ENCODE data around the gene HMCN2. TPM values are rescaled to one million over a fixed set of nuclear protein-coding genes. Genes with fewer than 3 reads are reported as not detected.

HMCN2 gene
- total RNA-seq, 6 experiments from 2014 or later, result 0.31 to 2.0 (median 1.1) TPM

DNA sequence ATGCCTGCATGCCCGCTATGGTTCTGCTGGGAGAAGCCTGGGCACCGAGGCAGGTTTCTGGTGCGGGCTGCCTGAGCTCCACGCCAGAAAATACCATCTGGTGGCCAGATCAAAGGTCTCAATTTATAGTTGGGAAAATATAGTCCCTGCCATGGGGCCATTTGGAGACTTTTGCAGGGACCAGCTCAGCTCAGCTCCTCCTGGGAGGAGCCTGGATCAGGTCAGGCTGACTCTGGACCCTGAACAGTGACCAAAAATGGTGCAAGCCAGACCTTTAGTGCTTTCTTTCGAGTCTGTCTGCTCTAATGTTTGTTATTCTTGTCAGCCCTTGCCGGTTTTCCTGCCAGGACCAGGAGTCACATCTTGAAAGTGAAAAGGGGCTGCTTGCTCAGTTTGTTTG is 31.8 kb downstream of the HMCN2 start:
- Histone ChIP-seq H3K27ac (no peak overlapping the region), H3K4me1 (no peaks in the 10 kb centered on the region), H3K9me3 (no peaks in the 10 kb centered on the region), H3K27me3 (no peaks in the 10 kb centered on the region), H3K36me3 (no peaks in the 10 kb centered on the region), H3K4me3 (no peak overlapping the region)
- TF ChIP-seq POLR2A (IDR thresholded peaks at IDR 0.05), result no peak
- TF ChIP-seq, protein P1, sequence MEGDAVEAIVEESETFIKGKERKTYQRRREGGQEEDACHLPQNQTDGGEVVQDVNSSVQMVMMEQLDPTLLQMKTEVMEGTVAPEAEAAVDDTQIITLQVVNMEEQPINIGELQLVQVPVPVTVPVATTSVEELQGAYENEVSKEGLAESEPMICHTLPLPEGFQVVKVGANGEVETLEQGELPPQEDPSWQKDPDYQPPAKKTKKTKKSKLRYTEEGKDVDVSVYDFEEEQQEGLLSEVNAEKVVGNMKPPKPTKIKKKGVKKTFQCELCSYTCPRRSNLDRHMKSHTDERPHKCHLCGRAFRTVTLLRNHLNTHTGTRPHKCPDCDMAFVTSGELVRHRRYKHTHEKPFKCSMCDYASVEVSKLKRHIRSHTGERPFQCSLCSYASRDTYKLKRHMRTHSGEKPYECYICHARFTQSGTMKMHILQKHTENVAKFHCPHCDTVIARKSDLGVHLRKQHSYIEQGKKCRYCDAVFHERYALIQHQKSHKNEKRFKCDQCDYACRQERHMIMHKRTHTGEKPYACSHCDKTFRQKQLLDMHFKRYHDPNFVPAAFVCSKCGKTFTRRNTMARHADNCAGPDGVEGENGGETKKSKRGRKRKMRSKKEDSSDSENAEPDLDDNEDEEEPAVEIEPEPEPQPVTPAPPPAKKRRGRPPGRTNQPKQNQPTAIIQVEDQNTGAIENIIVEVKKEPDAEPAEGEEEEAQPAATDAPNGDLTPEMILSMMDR (IDR thresholded peaks at IDR 0.05), result no peak
- peak in 1 of 3 donors; percentile 17 for DNase-seq
- 13% methylated on average over 3 of the region's 6 CpGs for WGBS (ENCODE audit: insufficient coverage, low coverage, low lambda C conversion rate, missing lambda C conversion rate)
- ATAC-seq, result no peak
- intact Hi-C loops (cut with DNase I), result no loop called here

DNA sequence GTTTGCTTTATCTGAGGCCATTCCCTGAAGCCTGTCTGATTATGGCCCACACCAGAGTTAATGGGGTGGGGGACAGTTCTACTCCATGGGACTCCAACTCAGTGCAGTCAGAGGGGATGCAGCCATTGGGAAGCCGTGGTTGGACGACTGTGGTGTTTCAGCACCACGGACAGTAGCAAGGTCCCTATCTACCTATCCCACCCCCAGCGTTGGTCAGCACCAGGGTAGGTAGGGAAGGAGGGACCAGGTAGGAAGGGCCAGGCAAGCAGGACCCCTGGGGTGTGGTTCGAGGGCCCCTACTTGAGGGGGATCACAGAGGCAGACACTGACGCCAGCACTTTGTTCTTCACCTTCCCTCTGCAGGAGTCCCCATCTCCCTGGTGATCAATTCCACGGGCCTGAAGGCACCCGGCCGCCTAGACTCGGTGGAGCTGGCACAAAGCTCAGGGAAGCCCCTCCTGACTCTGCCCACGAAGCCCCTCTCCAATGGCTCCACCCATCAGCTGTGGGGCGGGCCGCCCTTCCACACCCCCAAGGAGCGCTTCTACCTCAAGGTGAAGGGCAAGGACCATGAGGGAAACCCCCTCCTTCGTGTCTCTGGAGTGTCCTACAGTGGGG is 33.2 kb downstream of the HMCN2 start:
- no peak for ATAC-seq
- intact Hi-C loops (cut with DNase I), result no loop called here
- Histone ChIP-seq H3K4me3 (no peak overlapping the region), H3K9me3 (no peaks in the 10 kb centered on the region), H3K27ac (no peak overlapping the region), H3K4me1 (no peaks in the 10 kb centered on the region), H3K36me3 (no peaks in the 10 kb centered on the region), H3K27me3 (no peaks in the 10 kb centered on the region)
- 45% methylated on average over 8 of the region's 15 CpGs for WGBS (ENCODE audit: insufficient coverage, low coverage, low lambda C conversion rate, missing lambda C conversion rate)
- DNase-seq, result peak in 1 of 3 donors; percentile 42
- TF ChIP-seq POLR2A (IDR thresholded peaks at IDR 0.05), result no peak
- TF ChIP-seq, protein P1 (IDR thresholded peaks at IDR 0.05), result no peak

DNA sequence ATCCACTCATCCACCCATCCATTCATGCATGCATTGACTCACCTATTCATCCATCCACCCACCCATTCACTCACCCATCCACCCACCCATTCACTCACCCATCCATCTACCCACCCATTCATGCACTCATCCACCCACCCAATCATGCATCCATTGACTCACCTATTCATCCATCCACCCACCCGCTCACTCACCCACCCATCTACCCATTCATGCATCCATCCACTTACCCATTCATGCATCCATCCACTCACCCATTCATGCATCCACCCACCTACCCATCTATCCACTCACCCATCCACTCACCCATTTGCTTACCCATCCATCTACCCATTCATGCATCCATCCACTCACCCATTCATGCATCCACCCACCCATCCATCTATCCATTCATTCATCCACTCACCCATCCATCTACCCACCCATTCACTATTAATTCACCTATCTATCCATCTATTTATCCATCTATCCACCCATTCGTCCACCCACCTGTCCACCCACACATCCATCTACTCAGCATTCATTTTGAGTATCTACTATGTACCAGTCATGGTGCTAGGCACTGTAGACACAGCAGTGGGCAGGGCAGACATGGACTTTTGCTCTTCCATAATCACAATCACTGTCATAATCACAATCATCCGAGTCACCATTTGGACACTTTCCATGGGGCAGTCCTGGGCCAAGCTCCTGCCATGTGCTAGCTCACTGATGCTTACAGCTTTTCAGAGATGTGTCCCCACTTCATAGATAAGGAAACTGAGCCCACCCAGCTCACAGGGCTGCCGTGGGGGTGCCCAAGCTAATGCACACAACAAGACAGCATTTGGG is 34.4 kb downstream of the HMCN2 start:
- DNase-seq, result peak in 1 of 3 donors; percentile 11
- H3K36me3 ChIP-seq, result no peaks in the 10 kb centered on the region
- no peak overlapping the region for H3K4me3 ChIP-seq
- H3K27ac ChIP-seq, result no peak overlapping the region
- no peaks in the 10 kb centered on the region for H3K27me3 ChIP-seq
- no peaks in the 10 kb centered on the region for H3K9me3 ChIP-seq
- intact Hi-C loops (cut with DNase I), result no loop called here
- TF ChIP-seq, protein P1 (IDR thresholded peaks at IDR 0.05), result no peak
- TF ChIP-seq POLR2A (IDR thresholded peaks at IDR 0.05), result no peak
- ATAC-seq, result no peak
- 36% methylated on average over 3 of the region's 4 CpGs for WGBS (ENCODE audit: insufficient coverage, low coverage, low lambda C conversion rate, missing lambda C conversion rate)
- no peaks in the 10 kb centered on the region for H3K4me1 ChIP-seq

DNA sequence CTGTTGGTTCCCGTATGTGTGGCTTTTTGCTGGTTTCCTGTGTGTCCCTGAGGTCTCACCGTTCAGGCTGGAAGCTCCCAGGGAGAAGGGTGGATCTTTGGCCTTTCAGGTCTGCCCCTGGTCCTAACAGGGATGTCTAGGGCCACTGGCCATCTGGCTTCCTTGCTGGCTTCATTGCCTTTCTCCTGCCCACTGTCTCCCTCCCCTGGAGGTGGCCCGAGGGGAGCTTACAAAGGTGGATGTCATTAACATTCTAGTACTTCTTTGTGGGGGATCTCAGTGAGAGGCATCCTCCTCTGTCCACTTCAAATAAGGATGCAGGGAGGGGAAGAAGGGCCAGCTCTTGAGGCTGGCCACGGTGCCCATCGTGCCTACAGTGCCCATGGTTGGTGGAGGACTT is 35.2 kb downstream of the HMCN2 start:
- Histone ChIP-seq H3K4me1 (no peaks in the 10 kb centered on the region), H3K9me3 (no peaks in the 10 kb centered on the region), H3K27me3 (no peaks in the 10 kb centered on the region), H3K27ac (no peak overlapping the region), H3K4me3 (no peak overlapping the region), H3K36me3 (no peaks in the 10 kb centered on the region)
- no peak for TF ChIP-seq POLR2A (IDR thresholded peaks at IDR 0.05)
- TF ChIP-seq, protein P1 (IDR thresholded peaks at IDR 0.05), result no peak
- WGBS (ENCODE audit: insufficient coverage, low coverage, low lambda C conversion rate, missing lambda C conversion rate), result 17% methylated on average over 1 of the region's 5 CpGs
- DNase-seq, result peak in 1 of 3 donors; percentile 23
- ATAC-seq, result no peak
- intact Hi-C loops (cut with DNase I), result no loop called here

Data from right lobe of liver (tissue), 6 donors.